H9 (cell line): Measurements from ENCODE around the gene ADGRD1. TPM values are rescaled to one million over a fixed set of nuclear protein-coding genes. Genes with fewer than 3 reads are reported as not detected.

Source experiments
- DNase-seq: peaks from one replicate; pipeline ENCODE4 v3.0.0-alpha.2; 2017
- H2AFZ ChIP-seq: one replicate; pipeline ENCODE4 v1.6.1; 2013; ENCODE audit warnings: mild to moderate bottlenecking, low read length, control low read depth, moderate library complexity
- H2AK5ac ChIP-seq: 2 replicates; pipeline ENCODE4 v1.6.1; 2013; ENCODE audit warnings: low read length, control low read depth, mixed read lengths; ENCODE audit not compliant: insufficient read length
- H2BK120ac ChIP-seq: one replicate; pipeline ENCODE4 v1.6.1; 2013; ENCODE audit warnings: low read depth, mild to moderate bottlenecking, low read length, control low read depth, inconsistent platforms; ENCODE audit not compliant: poor library complexity, severe bottlenecking
- H2BK12ac ChIP-seq: 2 replicates; pipeline ENCODE4 v1.6.1; 2013; ENCODE audit warnings: low read length, control low read depth, mixed read lengths, low read depth; ENCODE audit not compliant: insufficient read length
- H2BK15ac ChIP-seq: 2 replicates; pipeline ENCODE4 v1.6.1; 2013; ENCODE audit warnings: low read depth, low read length, control low read depth
- H2BK20ac ChIP-seq: one replicate; pipeline ENCODE4 v1.6.1; 2013; ENCODE audit warnings: low read depth, mild to moderate bottlenecking, low read length, control low read depth, inconsistent platforms; ENCODE audit not compliant: poor library complexity, severe bottlenecking
- H2BK5ac ChIP-seq: 2 replicates; pipeline ENCODE4 v1.6.1; 2013; ENCODE audit warnings: low read length, control low read depth, mixed read lengths; ENCODE audit not compliant: insufficient read length
- H3K14ac ChIP-seq: 2 replicates; pipeline ENCODE4 v1.6.1; 2013; ENCODE audit warnings: low read length, control low read depth; ENCODE audit not compliant: insufficient read depth
- H3K18ac ChIP-seq: 2 replicates; pipeline ENCODE4 v1.6.1; 2013; ENCODE audit warnings: low read depth, mild to moderate bottlenecking, mixed read lengths, low read length, control low read depth; ENCODE audit not compliant: insufficient read length
- H3K23ac ChIP-seq: 2 replicates; pipeline ENCODE4 v1.6.1; 2013; ENCODE audit warnings: low read length, control low read depth, mixed read lengths, low read depth; ENCODE audit not compliant: insufficient read length
- H3K23me2 ChIP-seq: 2 replicates; pipeline ENCODE4 v1.6.1; 2013; ENCODE audit warnings: low read depth, mild to moderate bottlenecking, mixed read lengths, low read length, control low read depth; ENCODE audit not compliant: insufficient read length, poor library complexity, severe bottlenecking
- H3K27ac ChIP-seq: 2 replicates; pipeline ENCODE4 v1.5.1; 2013; ENCODE audit warnings: low read length, control low read depth, mixed read lengths, low read depth; ENCODE audit not compliant: insufficient read length
- H3K27me3 ChIP-seq: 2 replicates; pipeline ENCODE4 v1.6.1; 2013; ENCODE audit warnings: low read length, control low read depth, inconsistent platforms; ENCODE audit not compliant: insufficient read depth
- H3K4ac ChIP-seq: 2 replicates; pipeline ENCODE4 v1.6.1; 2013; ENCODE audit warnings: low read depth, mild to moderate bottlenecking, control low read depth, inconsistent platforms, low read length, moderate library complexity
- H3K4me1 ChIP-seq: 2 replicates; pipeline ENCODE4 v1.6.1; 2013; ENCODE audit warnings: low read length, control low read depth, inconsistent platforms; ENCODE audit not compliant: insufficient read depth
- H3K4me2 ChIP-seq: 2 replicates; pipeline ENCODE4 v1.6.1; 2013; ENCODE audit warnings: low read length, control low read depth, mixed read lengths; ENCODE audit not compliant: insufficient read length, insufficient read depth
- H3K56ac ChIP-seq: 2 replicates; pipeline ENCODE4 v1.6.1; 2013; ENCODE audit warnings: low read depth, mild to moderate bottlenecking, mixed read lengths, low read length, control low read depth; ENCODE audit not compliant: insufficient read length
- H3K79me1 ChIP-seq: 2 replicates; pipeline ENCODE4 v1.6.1; 2013; ENCODE audit warnings: low read depth, mild to moderate bottlenecking, moderate library complexity, low read length, control low read depth, inconsistent platforms; ENCODE audit not compliant: insufficient read depth, poor library complexity, severe bottlenecking
- H3K79me2 ChIP-seq: 2 replicates; pipeline ENCODE4 v1.6.1; 2013; ENCODE audit warnings: low read length, control low read depth, inconsistent platforms; ENCODE audit not compliant: insufficient read depth
- H3K9ac ChIP-seq: 2 replicates; pipeline ENCODE4 v1.6.1; 2013; ENCODE audit warnings: low read length, control low read depth, mixed read lengths; ENCODE audit not compliant: insufficient read length; ENCODE audit errors: extremely low read depth
- H3K9me3 ChIP-seq: one replicate; pipeline ENCODE4 v1.6.1; 2013; ENCODE audit warnings: low read depth, low read length, inconsistent platforms; ENCODE audit not compliant: control insufficient read depth
- H3T11ph ChIP-seq: one replicate; pipeline ENCODE4 v1.6.1; 2013; ENCODE audit warnings: mild to moderate bottlenecking, low read length, control low read depth, inconsistent platforms
- H4K20me1 ChIP-seq: one replicate; pipeline ENCODE4 v1.6.1; 2013; ENCODE audit not compliant: control insufficient read depth, insufficient read length, insufficient read depth
- H4K5ac ChIP-seq: 2 replicates; pipeline ENCODE4 v1.6.1; 2013; ENCODE audit warnings: low read depth, mild to moderate bottlenecking, mixed read lengths, low read length, control low read depth; ENCODE audit not compliant: insufficient read length
- H4K8ac ChIP-seq: replicated peaks from 2 replicates; pipeline ENCODE4 v1.6.1; 2013; ENCODE audit warnings: low read length, control low read depth, mixed read lengths, low read depth; ENCODE audit not compliant: insufficient read length
- H4K91ac ChIP-seq: 2 replicates; pipeline ENCODE4 v1.6.1; 2013; ENCODE audit warnings: low read depth, mild to moderate bottlenecking, moderate library complexity, mixed read lengths, low read length, control low read depth; ENCODE audit not compliant: insufficient read length
- H3K27ac Mint-ChIP-seq, 3 experiments: 2 replicates in 2 of 3; 3 replicates in 1 of 3; pipeline ENCODE4 v1.8.0; 2020 to 2021; ENCODE audit warnings: mixed read lengths in 3 of 3, mild to moderate bottlenecking in 1 of 3, moderate library complexity in 1 of 3
- H3K27me3 Mint-ChIP-seq: 2 replicates; pipeline ENCODE4 v1.8.0; 2021; ENCODE audit warnings: low read depth, mild to moderate bottlenecking, moderate library complexity, mixed read lengths
- H3K36me3 Mint-ChIP-seq, 3 experiments: 2 replicates in 2 of 3; 3 replicates in 1 of 3; pipeline ENCODE4 v1.8.0; 2020 to 2021; ENCODE audit warnings: low read depth in 3 of 3, mixed read lengths in 3 of 3; ENCODE audit not compliant: insufficient read depth in 1 of 3
- H3K4me1 Mint-ChIP-seq, 2 experiments: 2 replicates each; pipeline ENCODE4 v1.8.0; 2020; ENCODE audit warnings: mixed read lengths in 2 of 2
- H3K4me3 Mint-ChIP-seq, 2 experiments: 2 replicates in 1 of 2; 3 replicates in 1 of 2; pipeline ENCODE4 v1.8.0; 2020 to 2021; ENCODE audit warnings: mild to moderate bottlenecking in 2 of 2, mixed read lengths in 2 of 2, moderate library complexity in 1 of 2
- H3K9me3 Mint-ChIP-seq, 2 experiments: 2 replicates in 1 of 2; 3 replicates in 1 of 2; pipeline ENCODE4 v1.8.0; 2020; ENCODE audit warnings: mild to moderate bottlenecking in 2 of 2, mixed read lengths in 2 of 2, moderate library complexity in 1 of 2
- CTCF ChIP-seq: fragments of 200-600 bp; sonication (generic); conservative IDR thresholded peaks from 3 replicates; pipeline ENCODE4 v1.8.0; 2021; ENCODE audit warnings: antibody characterized with exemption, mild to moderate bottlenecking
- WGBS: extraction: QIAGEN DNeasy Blood & Tissue Kit; methylation state at CpG from one replicate; pipeline ENCODE4 v1.1.7; 2013; ENCODE audit warnings: missing lambda C conversion rate, low lambda C conversion rate, mixed read lengths; ENCODE audit not compliant: insufficient read length; ENCODE audit errors: extremely low coverage; 5-methylcytosine and 5-hydroxymethylcytosine counted together
- total RNA-seq: library from RNA; stranded (reverse); gene quantifications from 2 replicates; pipeline ENCODE4 v1.2.1, GENCODE V29; 2021

ADGRD1 gene
- total RNA-seq, 1 experiment from 2014 or later, result 0.52 TPM

- H3K79me1 ChIP-seq, result no peaks in the 10 kb centered on the region
- no peak overlapping the region for H2BK5ac ChIP-seq
- H3K9ac ChIP-seq, result no peak overlapping the region
- H3K23me2 ChIP-seq, result no peaks in the 10 kb centered on the region
- no peak overlapping the region for H2BK15ac ChIP-seq
- no peak overlapping the region for H2BK120ac ChIP-seq
- no peaks in the 10 kb centered on the region for H3K4me1 ChIP-seq
- Mint-ChIP-seq H3K36me3 (no peaks in the 10 kb centered on the region), H3K9me3 (no peaks in the 10 kb centered on the region), H3K4me3 (no peak overlapping the region), H3K27me3 (peaks cover 1% of the 10 kb centered on the region; the same call in 1 of the 2 replicates), H3K4me1 (peaks cover 0 to 12% of the 10 kb centered on the region in 2 experiments; a peak in 2 of 4 replicates), H3K27ac (no peak overlapping the region; a peak in 1 of 7 replicates)
- no peaks in the 10 kb centered on the region for H3K9me3 ChIP-seq
- peak; percentile 26 for DNase-seq
- H2BK12ac ChIP-seq, result no peak overlapping the region
- no peaks in the 10 kb centered on the region for H4K20me1 ChIP-seq
- H3K14ac ChIP-seq, result no peak overlapping the region
- H3T11ph ChIP-seq, result no peak overlapping the region
- no peak overlapping the region for H3K23ac ChIP-seq
- no peak overlapping the region for H3K18ac ChIP-seq
- H2BK20ac ChIP-seq, result no peak overlapping the region
- H3K56ac ChIP-seq, result no peak overlapping the region
- H2AFZ ChIP-seq, result no peak overlapping the region
- WGBS, result no CpG with 5 or more reads among the region's 27 CpGs
- no peak for TF ChIP-seq CTCF
- H4K91ac ChIP-seq, result no peak overlapping the region
- no peak overlapping the region for H3K4me2 ChIP-seq
- no peak overlapping the region for H4K8ac ChIP-seq
- H2AK5ac ChIP-seq, result no peak overlapping the region
- no peaks in the 10 kb centered on the region for H3K27me3 ChIP-seq
- H3K4ac ChIP-seq, result no peak overlapping the region
- no peak overlapping the region for H3K27ac ChIP-seq
- H3K79me2 ChIP-seq, result no peaks in the 10 kb centered on the region
- no peak overlapping the region for H4K5ac ChIP-seq
Observed at GRCh38 chr12:131139363-131140068, 185.8 kb downstream of the ADGRD1 start.
